Endothelial cell of umbilical vein (primary cell): ENCODE results near the gene ANKRD13D. TPM values are rescaled to one million over a fixed set of nuclear protein-coding genes. Genes with fewer than 3 reads are reported as not detected.

Experiments
- BruUV-seq: library from RNA; stranded (reverse); fragments of 400-500 nt; replicated peaks from 2 replicates; lab custom pipeline; 2021; lab: Mats Ljungman, UMichigan
- CTCF ChIA-PET: fragments of 300-600, 350-600 bp; sonication (Branson Sonifier 250); formaldehyde crosslinking; loops from one replicate; lab custom pipeline; 2021; ENCODE audit warnings: antibody characterized with exemption, inconsistent platforms; lab: Charles Lee
- POLR2A ChIA-PET: fragments of 300-600, 350-600 bp; sonication (Branson Sonifier 250); formaldehyde crosslinking; loops from one replicate; lab custom pipeline; 2021; ENCODE audit warnings: antibody characterized with exemption, inconsistent platforms; lab: Charles Lee
- DNase-seq: peaks from one replicate; pipeline ENCODE4 v3.0.0-alpha.2; 2011; ENCODE audit warnings: low read depth, low spot score
- FAIRE-seq: peaks from 2 replicates; lab custom pipeline; 2011; peaks lifted over from hg19 to GRCh38; lab: Jason Lieb, UNC
- H2AFZ ChIP-seq: 2 replicates; pipeline ENCODE4 v1.6.0; 2012; ENCODE audit warnings: low read depth, low read length, control low read depth, inconsistent platforms
- H3K27ac ChIP-seq: 2 replicates; pipeline ENCODE4 v1.5.1; 2011; ENCODE audit warnings: low read depth, mild to moderate bottlenecking, control low read depth, low read length, moderate library complexity; ENCODE audit not compliant: insufficient read depth
- H3K27me3 ChIP-seq, 2 experiments: 2 replicates each; pipeline versions ENCODE4 v1.6.0 to v1.6.1; 2011; ENCODE audit warnings: low read length in 2 of 2, mixed read lengths in 1 of 2; ENCODE audit not compliant: control insufficient read depth in 2 of 2, insufficient read depth in 2 of 2
- H3K36me3 ChIP-seq, 2 experiments: 2 replicates in 1 of 2; 3 replicates in 1 of 2; pipeline ENCODE4 v1.5.1; 2011; ENCODE audit warnings: low read length in 2 of 2, mild to moderate bottlenecking in 1 of 2, moderate library complexity in 1 of 2; ENCODE audit not compliant: control insufficient read depth in 2 of 2, insufficient read depth in 2 of 2; ENCODE audit errors: extremely low read depth in 1 of 2
- H3K4me1 ChIP-seq: 3 replicates; pipeline ENCODE4 v1.5.1; 2011; ENCODE audit warnings: mild to moderate bottlenecking, low read length; ENCODE audit not compliant: control insufficient read depth, insufficient read depth; ENCODE audit errors: extremely low read depth
- H3K4me2 ChIP-seq: 2 replicates; pipeline ENCODE4 v1.6.1; 2011; ENCODE audit warnings: low read length, control low read depth, mixed read lengths; ENCODE audit not compliant: insufficient read depth
- H3K4me3 ChIP-seq, 3 experiments: fragments of 200-600 bp in 1 of 3; sonication (generic), shearing (Covaris generic) in 1 of 3; replicated peaks in 1 of 3; 2 replicates each; pipeline ENCODE4 v1.5.1; 2011 to 2016; ENCODE audit warnings: control low read depth in 3 of 3, low read length in 3 of 3, mild to moderate bottlenecking in 2 of 3, inconsistent platforms in 1 of 3, low read depth in 1 of 3, moderate library complexity in 1 of 3; ENCODE audit not compliant: insufficient read depth in 1 of 3
- H3K79me2 ChIP-seq: 2 replicates; pipeline ENCODE4 v1.6.0; 2012; ENCODE audit warnings: low read length, inconsistent platforms; ENCODE audit not compliant: control insufficient read depth, insufficient read depth
- H3K9ac ChIP-seq: replicated peaks from 2 replicates; pipeline ENCODE3; 2011; ENCODE audit warnings: low read length, control low read depth; ENCODE audit not compliant: insufficient read depth; ENCODE audit errors: extremely low read depth
- H3K9me1 ChIP-seq: replicated peaks from 3 replicates; pipeline ENCODE4 v1.6.0; 2011; ENCODE audit warnings: mild to moderate bottlenecking, low read length; ENCODE audit not compliant: control insufficient read depth, insufficient read depth; ENCODE audit errors: extremely low read depth
- H3K9me3 ChIP-seq: replicated peaks from 2 replicates; pipeline ENCODE4 v1.5.1; 2012; ENCODE audit warnings: low read length, inconsistent platforms; ENCODE audit not compliant: control insufficient read depth, insufficient read depth
- H4K20me1 ChIP-seq: replicated peaks from 2 replicates; pipeline ENCODE3; 2011; ENCODE audit warnings: mild to moderate bottlenecking, low read length; ENCODE audit not compliant: control insufficient read depth, insufficient read depth; ENCODE audit errors: extremely low read depth
- CTCF ChIP-seq, 2 donors: IDR thresholded peaks; 1 replicate in 1 of 2; 2 replicates in 1 of 2; pipeline ENCODE4 v1.5.1; 2011; ENCODE audit warnings: low read length in 2 of 2, mild to moderate bottlenecking in 2 of 2, moderate library complexity in 2 of 2, control low read depth in 1 of 2, inconsistent platforms in 1 of 2, low read depth in 1 of 2; ENCODE audit not compliant: insufficient read depth in 1 of 2; ENCODE audit errors: extremely low read depth in 1 of 2
- EZH2 ChIP-seq: IDR thresholded peaks from 2 replicates; pipeline ENCODE4 v1.6.1; 2012; ENCODE audit warnings: borderline replicate concordance, low read depth, mild to moderate bottlenecking, moderate library complexity, low read length, inconsistent platforms; ENCODE audit not compliant: severe bottlenecking
- FOS ChIP-seq: IDR thresholded peaks from 2 replicates; pipeline ENCODE4 v1.6.1; 2011; ENCODE audit warnings: mild to moderate bottlenecking, low read length, moderate library complexity, borderline replicate concordance; ENCODE audit not compliant: insufficient read depth
- GATA2 ChIP-seq: IDR thresholded peaks from 2 replicates; pipeline ENCODE4 v1.7.0; 2011; ENCODE audit warnings: low read depth, mild to moderate bottlenecking, moderate library complexity, mixed read lengths, low read length; ENCODE audit not compliant: insufficient read length, insufficient read depth
- JUN ChIP-seq: IDR thresholded peaks from 2 replicates; pipeline ENCODE4 v1.6.1; 2011; ENCODE audit warnings: borderline replicate concordance, low read depth; ENCODE audit not compliant: insufficient read length, insufficient read depth
- MAX ChIP-seq: IDR thresholded peaks from 2 replicates; pipeline ENCODE4 v1.6.1; 2011; ENCODE audit not compliant: insufficient read depth, insufficient read length
- MYC ChIP-seq: IDR thresholded peaks from one replicate; pipeline ENCODE4 v1.6.1; 2011; ENCODE audit warnings: mild to moderate bottlenecking, low read depth, low read length
- POLR2A ChIP-seq: IDR thresholded peaks from 2 replicates; pipeline ENCODE4 v1.6.1; 2012; ENCODE audit warnings: low read depth, mild to moderate bottlenecking, control low read depth, low read length
- POLR2AphosphoS5 ChIP-seq: IDR thresholded peaks from 2 replicates; pipeline ENCODE4 v1.6.1; 2012; ENCODE audit warnings: low read depth, mild to moderate bottlenecking, control low read depth, low read length, moderate library complexity; ENCODE audit not compliant: insufficient read depth
- dilution Hi-C: fragments of 300-500 bp; cut with MboI; formaldehyde crosslinking; loops from one replicate; pipeline ENCODE4 v1.15.0; 2019; ENCODE audit warnings: low sequenced_read_pairs; ENCODE audit not compliant: extremely low pct_ligation_motif_present
- intact Hi-C: fragments of 100-400 bp; cut with micrococcal nuclease; formaldehyde crosslinking; loops from one replicate; pipeline ENCODE4 v1.10.0; 2022
- polyA plus RNA-seq, 4 experiments: library from polyadenylated mRNA; depleted of rRNA in 3 of 4; stranded (reverse) in 3 of 4; unstranded in 1 of 4; fragments of >200 nt; gene quantifications; 2 replicates each; pipeline versions ENCODE4 v1.2.1 to v1.2.3, GENCODE V29; 2011 to 2012; ENCODE audit warnings: missing spikeins in 1 of 4
- total RNA-seq: library from RNA; stranded (reverse); gene quantifications from 2 replicates; pipeline ENCODE4 v1.2.3, GENCODE V29; 2021

ANKRD13D gene
- total and polyA plus RNA-seq, 2 donors (not counting 3 experiments of a cell fraction or from before 2014, with no cell fraction given) = 43.5 to 57.5 TPM

DNA sequence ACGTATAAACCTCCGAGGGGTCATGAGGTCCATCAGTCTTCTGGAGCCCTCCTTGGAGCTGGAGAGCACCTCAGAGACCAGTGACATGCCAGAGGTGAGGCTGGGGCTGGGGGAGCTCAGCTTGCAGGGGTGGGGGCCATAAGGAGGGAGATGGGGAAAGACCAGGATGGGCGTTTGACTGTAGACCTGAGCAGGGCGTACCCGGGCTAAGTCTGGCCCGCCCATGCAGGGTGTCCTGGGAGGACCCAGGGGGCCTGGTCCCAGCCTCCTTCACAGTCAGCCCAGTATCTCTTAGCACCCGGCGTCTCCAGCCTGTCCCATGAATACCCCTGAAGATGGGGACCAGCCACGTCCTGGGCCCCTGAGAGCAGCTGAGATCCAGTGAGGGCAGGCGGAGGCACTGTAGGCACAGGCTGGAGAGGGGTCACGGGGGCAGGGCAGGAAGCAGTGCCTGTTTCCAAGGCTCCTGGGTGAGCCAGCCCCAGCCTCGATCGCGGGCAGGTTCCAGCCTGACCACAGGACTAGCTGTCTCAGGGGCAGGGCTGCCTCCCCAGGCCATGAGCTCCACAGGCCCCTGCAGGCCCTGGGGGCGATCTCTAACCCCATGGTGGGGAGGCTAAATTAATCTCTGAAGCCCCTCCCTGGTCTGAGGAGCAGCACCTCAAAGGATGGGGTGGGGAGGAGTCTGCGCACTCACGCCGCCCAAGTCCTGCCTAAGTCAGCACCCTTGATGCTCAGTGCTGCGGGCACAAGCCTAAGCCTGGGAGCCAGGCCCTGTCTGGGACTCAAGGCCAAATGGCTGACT, 21.3 kb downstream of the ANKRD13D start:
- TF ChIP-seq FOS (no peak), GATA2 (no peak), EZH2 (no peak), MAX (no peak), POLR2AphosphoS5 (no peak), JUN (no peak), POLR2A (no peak), MYC (no peak), CTCF (IDR thresholded peaks at IDR 0.05; ENCODE audit: extremely low read depth in 1 of 2, insufficient read depth in 1 of 2, low read depth in 1 of 2, low read length in 2 of 2) (no peak)

More for the DNA sequence above, 21.3 kb downstream of the ANKRD13D start:
- H3K79me2 ChIP-seq = no peaks in the 10 kb centered on the region
- H3K9ac ChIP-seq = no peak overlapping the region
- H4K20me1 ChIP-seq = no peaks in the 10 kb centered on the region
- H3K4me2 ChIP-seq = no peak overlapping the region
- no peak overlapping the region for H3K27ac ChIP-seq
- intact Hi-C loops (no loop called here), dilution Hi-C loops (no loop called here)
- CTCF ChIA-PET = interaction anchor here (1.5 kb wide), 2 partner anchors 44 to 48 kb away, joined by 4 to 5 read pairs; no protein-coding TSS in a partner anchor
- peaks cover 0 to 2% of the 10 kb centered on the region in 2 experiments for H3K36me3 ChIP-seq
- DNase-seq = no peak
- no peak overlapping the region for H3K4me3 ChIP-seq
- no peaks in the 10 kb centered on the region for H3K27me3 ChIP-seq
- H2AFZ ChIP-seq = no peak overlapping the region
- no peaks in the 10 kb centered on the region for H3K4me1 ChIP-seq
- no peaks in the 10 kb centered on the region for H3K9me3 ChIP-seq
- FAIRE-seq = no peak
- POLR2A ChIA-PET = no interaction called here
- H3K9me1 ChIP-seq = no peaks in the 10 kb centered on the region
- no TSS peak for BruUV-seq
